ENCODE results near the gene C17orf107.

GRCh38 chr17:4893721-4894560 lies 5.4 kb upstream of the C17orf107 start:
- TF ChIP-seq POLR2A (IDR thresholded peaks at IDR 0.05) = no peak
- TF ChIP-seq, protein P1, sequence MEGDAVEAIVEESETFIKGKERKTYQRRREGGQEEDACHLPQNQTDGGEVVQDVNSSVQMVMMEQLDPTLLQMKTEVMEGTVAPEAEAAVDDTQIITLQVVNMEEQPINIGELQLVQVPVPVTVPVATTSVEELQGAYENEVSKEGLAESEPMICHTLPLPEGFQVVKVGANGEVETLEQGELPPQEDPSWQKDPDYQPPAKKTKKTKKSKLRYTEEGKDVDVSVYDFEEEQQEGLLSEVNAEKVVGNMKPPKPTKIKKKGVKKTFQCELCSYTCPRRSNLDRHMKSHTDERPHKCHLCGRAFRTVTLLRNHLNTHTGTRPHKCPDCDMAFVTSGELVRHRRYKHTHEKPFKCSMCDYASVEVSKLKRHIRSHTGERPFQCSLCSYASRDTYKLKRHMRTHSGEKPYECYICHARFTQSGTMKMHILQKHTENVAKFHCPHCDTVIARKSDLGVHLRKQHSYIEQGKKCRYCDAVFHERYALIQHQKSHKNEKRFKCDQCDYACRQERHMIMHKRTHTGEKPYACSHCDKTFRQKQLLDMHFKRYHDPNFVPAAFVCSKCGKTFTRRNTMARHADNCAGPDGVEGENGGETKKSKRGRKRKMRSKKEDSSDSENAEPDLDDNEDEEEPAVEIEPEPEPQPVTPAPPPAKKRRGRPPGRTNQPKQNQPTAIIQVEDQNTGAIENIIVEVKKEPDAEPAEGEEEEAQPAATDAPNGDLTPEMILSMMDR (IDR thresholded peaks at IDR 0.05) = no peak
